Pancreas (tissue), 10 donors: Measurements from ENCODE around the gene ANKRD28. TPM values are rescaled to one million over a fixed set of nuclear protein-coding genes. Genes with fewer than 3 reads are reported as not detected.
A peak's percentile ranks its signal among the peaks of the same experiment; 100 is the strongest.

ENCODE experiments used
- ATAC-seq, 4 donors: fragments of 200-7000 bp; cut with Tn5 transposase; one replicate each; pipeline versions ENCODE4 v1.8.0 to v1.9.1; 2020; ENCODE audit warnings: mild to moderate bottlenecking in 4 of 4, moderate library complexity in 4 of 4
- DNase-seq, 6 donors: peaks; one replicate each; pipeline ENCODE4 v3.0.0-alpha.2; 2020
- FAIRE-seq: peaks from 2 replicates; lab custom pipeline; 2012; peaks lifted over from hg19 to GRCh38; lab: Jason Lieb, UNC
- H3K27ac ChIP-seq, 4 donors: fragments of 200-600 bp; sonication (generic); 1 replicate in 3 of 4; 2 replicates in 1 of 4; pipeline versions ENCODE4 v1.5.0 to v1.8.0; 2020
- H3K27me3 ChIP-seq, 4 donors: fragments of 200-600 bp; one replicate each; pipeline ENCODE4 v1.8.0; 2021
- H3K36me3 ChIP-seq, 3 donors: fragments of 200-600 bp; sonication (generic) in 1 of 3; one replicate each; pipeline versions ENCODE4 v1.5.0 to v1.8.0; 2020 to 2021
- H3K4me1 ChIP-seq, 3 donors: fragments of 200-600 bp; one replicate each; pipeline ENCODE4 v1.8.0; 2021
- H3K4me3 ChIP-seq, 4 donors: fragments of 200-600 bp; sonication (generic) in 2 of 4; one replicate each; pipeline versions ENCODE4 v1.5.0 to v1.8.0; 2020 to 2021
- H3K9me3 ChIP-seq, 4 donors: fragments of 200-600 bp; one replicate each; pipeline ENCODE4 v1.8.0; 2021
- CTCF ChIP-seq, 4 donors: fragments of 200-600 bp; sonication (generic) in 3 of 4; IDR thresholded peaks; one replicate each; pipeline versions ENCODE4 v1.5.0 to v1.8.0; 2021; ENCODE audit warnings: antibody characterized with exemption in 4 of 4
- WGBS, 2 donors: extraction: QIAGEN DNeasy Blood & Tissue Kit; methylation state at CpG; one replicate each; pipeline ENCODE4 v1.1.7; 2013; 5-methylcytosine and 5-hydroxymethylcytosine counted together
- intact Hi-C, 3 donors: fragments of 100-400 bp; cut with DNase I; formaldehyde crosslinking; loops; one replicate each; pipeline versions ENCODE4 v1.11.1 to v1.14.2; 2022
- polyA plus RNA-seq, 2 donors: library from polyadenylated mRNA; stranded (reverse); fragments of 200-250 nt; gene quantifications; one replicate each; pipeline ENCODE4 v1.2.3, GENCODE V29; 2013
- total RNA-seq, 6 donors: library from RNA; stranded (reverse); fragmentation: NEBNext Ultra II Directional in 4 of 6; extraction: Animal tissue kit (Norgen Biotek cat#: 25700) in 4 of 6; gene quantifications; one replicate each; pipeline versions ENCODE4 v1.2.1 to v1.2.4, GENCODE V29; 2021 to 2023
- donor health status: healthy with polysubstance abuse.
- donor health status: DM: no; HTN: no; CAD: no; lungs with moderate emphysema.
- donor health status: DM: no; HTN: no; CAD: no.
- donor health status: control.
- donor health status: control.
- donor health status: Bipolar disorder and iron deficiency.
- donor health status: DM: yes; HTN: yes; CAD: no.
- donor health status: DM: no; HTN: no; CAD: no.
- donor health status: DM: no; HTN: no; CAD: no.
- donor health status: DM: yes; HTN: yes; CAD: no.

Gene ANKRD28
- total and polyA plus RNA-seq, 8 donors, result 9.5 to 40.5 (median 29.6) TPM

- intact Hi-C loops, result no loop called here
- H3K4me1 ChIP-seq, result peaks cover 24 to 38% (median 35%) of the 10 kb centered on the region in 3 donors
Observed at GRCh38 chr3:15796331-15796730, 1.4 kb downstream of the ANKRD28 start.

GRCh38 chr3:15795651-15796308, 2.0 kb downstream of the ANKRD28 start:
- FAIRE-seq (peak; percentile 20), ATAC-seq (no peak), DNase-seq (no peak)
- WGBS, 2 donors, result 34 to 45% methylated on average over 4 of the region's 4 CpGs
- no peaks in the 10 kb centered on the region for H3K36me3 ChIP-seq
- peaks cover 21 to 38% (median 32%) of the 10 kb centered on the region in 3 donors for H3K4me1 ChIP-seq
- intact Hi-C loops, result no loop called here
- peak overlapping the region in 1 of 4 donors; percentile 5 for H3K4me3 ChIP-seq
- no peaks in the 10 kb centered on the region for H3K27me3 ChIP-seq
- H3K27ac ChIP-seq, result peak overlapping the region in 2 of 4 donors; percentile 71 to 75
- no peak for TF ChIP-seq CTCF (IDR thresholded peaks at IDR 0.05)
- no peaks in the 10 kb centered on the region for H3K9me3 ChIP-seq

More at GRCh38 chr3:15796331-15796730, 1.4 kb downstream of the ANKRD28 start:
- no peak for TF ChIP-seq CTCF (IDR thresholded peaks at IDR 0.05)
- DNase-seq, result no peak
- Histone ChIP-seq H3K27me3 (no peaks in the 10 kb centered on the region), H3K9me3 (no peaks in the 10 kb centered on the region), H3K4me3 (peak overlapping the region in 1 of 4 donors; percentile 5), H3K36me3 (no peaks in the 10 kb centered on the region), H3K27ac (peak overlapping the region in 2 of 4 donors; percentile 71 to 75)
- ATAC-seq, result peak in 1 of 4 donors; percentile 8
- WGBS, 2 donors, result 3 to 7% methylated on average over 2 of the region's 2 CpGs
- peak; percentile 23 for FAIRE-seq

GRCh38 chr3:15794842-15795650, 2.7 kb downstream of the ANKRD28 start:
- FAIRE-seq (no peak), DNase-seq (no peak), ATAC-seq (no peak)
- peak overlapping the region in 2 of 4 donors; percentile 9 to 75 for H3K27ac ChIP-seq
- H3K4me1 ChIP-seq, result peaks cover 14 to 30% (median 24%) of the 10 kb centered on the region in 3 donors
- TF ChIP-seq CTCF (IDR thresholded peaks at IDR 0.05), result no peak
- no peaks in the 10 kb centered on the region for H3K9me3 ChIP-seq
- H3K36me3 ChIP-seq, result no peaks in the 10 kb centered on the region
- H3K4me3 ChIP-seq, result no peak overlapping the region
- intact Hi-C loops, result no loop called here
- no peaks in the 10 kb centered on the region for H3K27me3 ChIP-seq
- WGBS, 2 donors, result 78 to 87% methylated on average over 2 of the region's 2 CpGs

GRCh38 chr3:15794303-15794771, 3.4 kb downstream of the ANKRD28 start:
- no peak overlapping the region for H3K4me3 ChIP-seq
- FAIRE-seq (peak; percentile 20), DNase-seq (no peak), ATAC-seq (no peak)
- no peaks in the 10 kb centered on the region for H3K27me3 ChIP-seq
- H3K36me3 ChIP-seq, result no peaks in the 10 kb centered on the region
- H3K27ac ChIP-seq, result peak overlapping the region in 1 of 4 donors; percentile 9
- peaks cover 13 to 29% (median 24%) of the 10 kb centered on the region in 3 donors for H3K4me1 ChIP-seq
- intact Hi-C loops, result no loop called here
- 77 to 86% methylated on average over 3 of the region's 3 CpGs for WGBS, 2 donors
- no peak for TF ChIP-seq CTCF (IDR thresholded peaks at IDR 0.05)
- H3K9me3 ChIP-seq, result no peaks in the 10 kb centered on the region
